Sigmoid colon (tissue), 4 donors: ENCODE data around the gene CYP26B1.

Source experiments
- POLR2A ChIP-seq, 2 donors: fragments of 450-650 bp; IDR thresholded peaks; one replicate each; pipeline ENCODE4 v1.6.1; 2016; ENCODE audit warnings: antibody characterized with exemption in 2 of 2, mild to moderate bottlenecking in 2 of 2, moderate library complexity in 2 of 2
- POLR2AphosphoS5 ChIP-seq, 4 donors: sonication (generic); formaldehyde crosslinking; IDR thresholded peaks; one replicate each; pipeline ENCODE4 v1.6.1; 2017; ENCODE audit warnings: antibody characterized with exemption in 4 of 4
- TF ChIP-seq, protein P1 (sequence below), 4 experiments: fragments of 450-650 bp in 3 of 4; fragments of 200-600 bp in 1 of 4; IDR thresholded peaks; one replicate each; pipeline ENCODE4 v1.5.1; 2016 to 2019; ENCODE audit warnings: antibody characterized with exemption in 4 of 4, mild to moderate bottlenecking in 3 of 4, moderate library complexity in 2 of 4

DNA sequence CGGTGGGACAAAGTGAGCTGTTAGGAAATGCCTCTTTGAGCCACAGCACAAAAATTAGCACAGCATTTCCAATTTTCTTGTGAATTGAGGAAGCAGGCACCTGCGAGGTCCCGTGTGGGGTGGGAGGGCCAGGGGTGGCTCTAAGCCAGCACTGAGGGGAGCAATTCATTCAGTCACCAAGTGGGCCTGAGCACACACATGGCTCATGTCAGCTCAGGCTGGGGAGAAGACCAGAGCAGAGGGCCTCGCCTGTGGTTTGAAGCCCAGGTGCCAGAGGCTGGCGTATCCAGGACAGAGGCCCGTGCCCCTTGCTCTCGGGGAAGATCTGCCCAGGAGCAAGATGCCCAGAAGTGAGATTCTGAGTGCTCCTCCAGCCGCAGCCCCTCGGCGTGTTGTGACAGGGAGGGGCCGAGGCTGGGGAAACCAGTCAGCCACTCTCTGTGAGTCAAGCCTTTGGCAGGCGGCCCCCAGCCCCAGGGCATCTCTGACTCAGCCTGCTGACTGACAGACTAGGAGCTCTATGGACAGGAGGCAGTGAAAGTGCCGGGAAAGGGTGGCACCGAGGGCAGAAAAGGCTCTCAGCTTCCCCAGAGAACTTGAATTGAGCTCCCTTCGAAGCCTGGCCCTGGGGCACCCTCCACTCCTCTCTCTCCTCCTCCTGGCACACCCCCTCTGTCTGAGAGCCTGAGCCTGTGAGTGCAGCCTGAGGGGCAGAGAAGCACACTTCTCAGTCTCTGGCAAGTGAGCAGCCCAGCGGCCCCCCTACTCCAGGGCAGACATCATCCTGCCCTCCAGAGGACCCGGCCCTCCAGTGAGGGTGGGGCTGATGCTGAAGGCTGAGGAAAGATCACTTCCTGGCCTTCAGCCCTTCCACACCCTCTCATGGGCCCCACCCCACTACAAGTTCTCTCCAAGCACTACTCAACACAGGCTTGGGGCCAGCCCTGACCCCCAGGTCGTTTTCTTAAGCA is 32.3 kb downstream of the CYP26B1 start:
- TF ChIP-seq POLR2AphosphoS5 (IDR thresholded peaks at IDR 0.05): no peak
- TF ChIP-seq, protein P1, sequence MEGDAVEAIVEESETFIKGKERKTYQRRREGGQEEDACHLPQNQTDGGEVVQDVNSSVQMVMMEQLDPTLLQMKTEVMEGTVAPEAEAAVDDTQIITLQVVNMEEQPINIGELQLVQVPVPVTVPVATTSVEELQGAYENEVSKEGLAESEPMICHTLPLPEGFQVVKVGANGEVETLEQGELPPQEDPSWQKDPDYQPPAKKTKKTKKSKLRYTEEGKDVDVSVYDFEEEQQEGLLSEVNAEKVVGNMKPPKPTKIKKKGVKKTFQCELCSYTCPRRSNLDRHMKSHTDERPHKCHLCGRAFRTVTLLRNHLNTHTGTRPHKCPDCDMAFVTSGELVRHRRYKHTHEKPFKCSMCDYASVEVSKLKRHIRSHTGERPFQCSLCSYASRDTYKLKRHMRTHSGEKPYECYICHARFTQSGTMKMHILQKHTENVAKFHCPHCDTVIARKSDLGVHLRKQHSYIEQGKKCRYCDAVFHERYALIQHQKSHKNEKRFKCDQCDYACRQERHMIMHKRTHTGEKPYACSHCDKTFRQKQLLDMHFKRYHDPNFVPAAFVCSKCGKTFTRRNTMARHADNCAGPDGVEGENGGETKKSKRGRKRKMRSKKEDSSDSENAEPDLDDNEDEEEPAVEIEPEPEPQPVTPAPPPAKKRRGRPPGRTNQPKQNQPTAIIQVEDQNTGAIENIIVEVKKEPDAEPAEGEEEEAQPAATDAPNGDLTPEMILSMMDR (IDR thresholded peaks at IDR 0.05): no peak
- TF ChIP-seq POLR2A (IDR thresholded peaks at IDR 0.05): no peak
